Glutamatergic neuron (in vitro differentiated cells): ENCODE data around the gene WDR53. TPM values are rescaled to one million over a fixed set of nuclear protein-coding genes. Genes with fewer than 3 reads are reported as not detected.
"Not testable (repeated sequence)": the region's sequence is repeated elsewhere in the genome, so short reads cannot be mapped to it uniquely, and the experiment has no call there.

Experiments used
- DNase-seq: peaks from one replicate; pipeline ENCODE4 v3.0.0; 2022
- H3K27ac Mint-ChIP-seq: one replicate; pipeline ENCODE4 v1.8.0; 2020; ENCODE audit warnings: mild to moderate bottlenecking, mixed read lengths, inconsistent platforms; ENCODE audit not compliant: unreplicated experiment
- H3K27me3 Mint-ChIP-seq: one replicate; pipeline ENCODE4 v1.8.0; 2020; ENCODE audit warnings: mild to moderate bottlenecking, moderate library complexity, mixed read lengths, inconsistent platforms; ENCODE audit not compliant: unreplicated experiment
- H3K36me3 Mint-ChIP-seq: one replicate; pipeline ENCODE4 v1.8.0; 2020; ENCODE audit warnings: mild to moderate bottlenecking, mixed read lengths, inconsistent platforms; ENCODE audit not compliant: unreplicated experiment
- H3K4me1 Mint-ChIP-seq: one replicate; pipeline ENCODE4 v1.8.0; 2020; ENCODE audit warnings: mild to moderate bottlenecking, low read depth, mixed read lengths, inconsistent platforms; ENCODE audit not compliant: unreplicated experiment
- H3K4me3 Mint-ChIP-seq: one replicate; pipeline ENCODE4 v1.8.0; 2020; ENCODE audit warnings: mild to moderate bottlenecking, mixed read lengths, inconsistent platforms; ENCODE audit not compliant: unreplicated experiment
- H3K9me3 Mint-ChIP-seq: one replicate; pipeline ENCODE4 v1.8.0; 2020; ENCODE audit warnings: mild to moderate bottlenecking, moderate library complexity, mixed read lengths, inconsistent platforms; ENCODE audit not compliant: unreplicated experiment
- CTCF ChIP-seq: fragments of 200-600 bp; sonication (generic); IDR thresholded peaks from one replicate; pipeline ENCODE4 v1.5.0; 2021; ENCODE audit not compliant: partially characterized antibody, unreplicated experiment
- total RNA-seq: library from RNA; stranded (reverse); fragmentation: NEBNext Ultra II Directional; extraction: Animal tissue kit (Norgen Biotek cat#: 25700); gene quantifications from one replicate; pipeline ENCODE4 v1.2.1, GENCODE V29; 2021; ENCODE audit not compliant: unreplicated experiment

WDR53 gene
- total RNA-seq, 1 donor from 2014 or later = 7.8 TPM

DNA sequence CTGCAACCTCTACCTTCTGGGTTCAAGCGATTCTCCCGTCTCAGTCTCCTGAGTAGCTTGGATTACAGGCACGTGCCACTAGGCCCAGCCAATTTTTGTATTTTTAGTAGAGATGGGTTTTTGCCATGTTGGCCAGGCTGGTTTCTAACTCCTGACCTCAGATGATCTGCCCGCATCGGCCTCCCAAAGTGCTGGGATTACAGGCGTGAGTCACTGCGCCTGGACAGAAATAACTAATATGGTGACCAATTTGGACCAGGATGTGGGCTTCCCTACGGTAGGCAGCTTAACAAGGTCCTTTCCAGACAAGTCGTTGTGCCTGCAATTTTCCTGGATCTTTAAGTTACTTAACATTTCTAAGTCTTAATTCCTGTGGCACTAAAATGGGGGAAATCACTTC is 14.8 kb downstream of the WDR53 start:
- no peak for TF ChIP-seq CTCF
- no peaks in the 10 kb centered on the region for H3K27me3 Mint-ChIP-seq
- no peak overlapping the region for H3K4me3 Mint-ChIP-seq
- peaks cover 3% of the 10 kb centered on the region for H3K9me3 Mint-ChIP-seq
- H3K36me3 Mint-ChIP-seq = peaks cover under 1% of the 10 kb centered on the region
- no peak overlapping the region for H3K27ac Mint-ChIP-seq
- no peak for DNase-seq
- no peaks in the 10 kb centered on the region for H3K4me1 Mint-ChIP-seq

DNA sequence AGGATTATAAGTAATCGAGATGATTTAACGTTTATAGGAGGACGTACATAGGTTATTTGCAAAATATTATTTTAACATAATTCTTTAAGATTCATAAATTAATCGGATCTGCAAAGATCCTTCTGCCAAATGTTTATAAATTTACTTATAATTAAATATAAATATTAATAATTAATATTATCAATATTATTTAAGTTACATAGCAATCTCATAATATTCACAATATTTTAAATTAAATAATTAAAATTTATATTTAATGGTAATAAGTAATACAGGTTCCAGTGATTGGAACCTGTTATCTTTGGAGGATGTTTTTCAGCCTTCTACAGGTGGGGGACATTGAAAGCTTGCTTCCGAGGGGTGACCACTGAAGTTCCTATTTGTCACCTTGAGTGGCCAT is 16.1 kb downstream of the WDR53 start:
- DNase-seq = no peak
- Mint-ChIP-seq H3K9me3 (peaks cover 3% of the 10 kb centered on the region), H3K36me3 (peaks cover 6% of the 10 kb centered on the region), H3K4me3 (no peak overlapping the region), H3K27me3 (no peaks in the 10 kb centered on the region), H3K4me1 (no peaks in the 10 kb centered on the region), H3K27ac (no peak overlapping the region)
- no peak for TF ChIP-seq CTCF

GRCh38 chr3:196550172-196550571 is 18.2 kb downstream of the WDR53 start:
- not testable (repeated sequence) for H3K4me1 Mint-ChIP-seq, H3K27me3 Mint-ChIP-seq, H3K4me3 Mint-ChIP-seq, H3K27ac Mint-ChIP-seq, H3K36me3 Mint-ChIP-seq, DNase-seq, H3K9me3 Mint-ChIP-seq

DNA sequence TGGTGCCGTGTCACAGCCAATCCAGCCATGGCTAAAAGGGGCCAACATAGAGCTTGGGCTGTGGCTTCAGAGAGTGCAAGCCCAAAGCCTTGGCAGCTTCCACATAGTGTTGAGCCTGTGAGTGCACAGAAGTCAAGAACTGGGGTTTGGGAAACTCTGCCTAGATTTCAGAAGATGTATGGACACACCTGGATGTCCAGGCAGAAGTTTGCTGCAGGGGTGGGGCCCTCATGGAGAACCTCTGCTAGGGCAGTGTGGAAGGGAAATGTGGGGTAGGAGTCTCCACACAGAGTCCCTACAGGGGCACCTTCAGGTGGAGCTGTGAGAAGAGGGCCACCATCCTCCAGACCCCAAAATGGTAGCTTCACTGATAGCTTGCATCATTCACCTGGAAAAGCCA is 19.0 kb downstream of the WDR53 start:
- not testable (repeated sequence) for H3K9me3 Mint-ChIP-seq, H3K4me3 Mint-ChIP-seq, H3K36me3 Mint-ChIP-seq, H3K4me1 Mint-ChIP-seq, H3K27me3 Mint-ChIP-seq, H3K27ac Mint-ChIP-seq, DNase-seq

GRCh38 chr3:196547067-196547466 is 21.3 kb downstream of the WDR53 start:
- no peak for TF ChIP-seq CTCF
- Mint-ChIP-seq H3K9me3 (peaks cover 3% of the 10 kb centered on the region), H3K4me1 (no peaks in the 10 kb centered on the region), H3K4me3 (no peak overlapping the region), H3K36me3 (peaks cover 9% of the 10 kb centered on the region), H3K27me3 (no peaks in the 10 kb centered on the region), H3K27ac (no peak overlapping the region)
- DNase-seq = no peak

DNA sequence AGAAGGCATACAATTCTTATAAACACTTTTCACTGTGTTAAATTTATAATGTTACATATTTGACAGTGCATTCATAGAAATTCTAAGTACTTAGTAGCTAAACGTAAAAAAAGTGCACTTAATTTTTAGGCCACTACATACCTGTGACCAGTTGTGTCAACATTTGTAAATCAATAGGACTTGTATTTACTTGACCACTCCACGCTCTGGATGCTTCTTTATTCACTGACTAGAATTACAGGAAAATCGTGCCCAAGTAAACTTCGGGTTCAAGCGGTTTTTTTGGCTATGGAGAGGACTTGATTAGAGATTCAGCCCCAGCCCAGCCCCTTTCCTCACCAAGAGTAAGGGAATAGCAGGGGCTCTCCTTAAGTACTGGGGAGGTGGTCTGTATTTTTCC is 21.8 kb downstream of the WDR53 start:
- Mint-ChIP-seq H3K4me1 (no peaks in the 10 kb centered on the region), H3K36me3 (peaks cover 9% of the 10 kb centered on the region), H3K27me3 (no peaks in the 10 kb centered on the region), H3K9me3 (peaks cover 3% of the 10 kb centered on the region), H3K27ac (no peak overlapping the region), H3K4me3 (no peak overlapping the region)
- no peak for DNase-seq
- no peak for TF ChIP-seq CTCF
